Esophagus muscularis mucosa (tissue), 3 donors: ENCODE results near the gene DCP1A.

Source experiments
- CTCF ChIP-seq, 3 experiments: fragments of 200-600 bp in 2 of 3; fragments of 450-650 bp in 1 of 3; sonication (generic) in 2 of 3; IDR thresholded peaks; one replicate each; pipeline ENCODE4 v1.5.1; 2017 to 2019; ENCODE audit warnings: antibody characterized with exemption in 3 of 3, mild to moderate bottlenecking in 2 of 3, moderate library complexity in 1 of 3
- POLR2A ChIP-seq: fragments of 450-650 bp; IDR thresholded peaks from one replicate; pipeline ENCODE4 v1.6.1; 2017; ENCODE audit warnings: antibody characterized with exemption, moderate library complexity, mild to moderate bottlenecking, low read depth
- POLR2AphosphoS5 ChIP-seq, 2 donors: sonication (generic); formaldehyde crosslinking; IDR thresholded peaks; one replicate each; pipeline ENCODE4 v1.6.1; 2017; ENCODE audit warnings: antibody characterized with exemption in 2 of 2

GRCh38 chr3:53243785-53244184 lies 103.6 kb downstream of the DCP1A start:
- TF ChIP-seq POLR2A, result no peak
- TF ChIP-seq POLR2AphosphoS5 (IDR thresholded peaks at IDR 0.05), result no peak
- no peak for TF ChIP-seq CTCF (IDR thresholded peaks at IDR 0.05)
